ENCODE data around the gene EDA. TPM values are rescaled to one million over a fixed set of nuclear protein-coding genes. Genes with fewer than 3 reads are reported as not detected.

Gene EDA
- total RNA-seq, 1 donor from 2014 or later: 6.1 TPM

GRCh38 chrX:70046978-70047377 lies 431.1 kb downstream of the EDA start:
- H3K4me3 ChIP-seq: no peak overlapping the region
- TF ChIP-seq POLR2A (IDR thresholded peaks at IDR 0.05) (no peak), POLR2AphosphoS5 (IDR thresholded peaks at IDR 0.05; ENCODE audit: insufficient read depth in 1 of 2, low read depth in 1 of 2) (no peak), CTCF (IDR thresholded peaks at IDR 0.05) (no peak)
- intact Hi-C loops (cut with DNase I): no loop called here

GRCh38 chrX:70049406-70049805 lies 433.5 kb downstream of the EDA start:
- intact Hi-C loops (cut with DNase I): no loop called here
- Histone ChIP-seq H3K27me3 (no peaks in the 10 kb centered on the region), H3K27ac (no peak overlapping the region), H3K4me3 (no peak overlapping the region), H3K4me1 (no peaks in the 10 kb centered on the region), H3K9me3 (no peaks in the 10 kb centered on the region), H3K36me3 (no peaks in the 10 kb centered on the region)
- DNase-seq (ENCODE audit: extremely low spot score in 2 of 2): peak; percentile 44 to 79
- TF ChIP-seq POLR2A (IDR thresholded peaks at IDR 0.05) (no peak), CTCF (IDR thresholded peaks at IDR 0.05) (no peak), POLR2AphosphoS5 (IDR thresholded peaks at IDR 0.05; ENCODE audit: insufficient read depth in 1 of 2, low read depth in 1 of 2) (no peak)

More at GRCh38 chrX:70046978-70047377, 431.1 kb downstream of the EDA start:
- Histone ChIP-seq H3K27me3 (no peaks in the 10 kb centered on the region), H3K4me1 (no peaks in the 10 kb centered on the region), H3K9me3 (no peaks in the 10 kb centered on the region), H3K27ac (no peak overlapping the region), H3K36me3 (no peaks in the 10 kb centered on the region)
- DNase-seq (ENCODE audit: extremely low spot score in 2 of 2): no peak

- H3K36me3 ChIP-seq: no peaks in the 10 kb centered on the region
- H3K27me3 ChIP-seq: no peaks in the 10 kb centered on the region
- no peaks in the 10 kb centered on the region for H3K4me1 ChIP-seq
- no peaks in the 10 kb centered on the region for H3K9me3 ChIP-seq
- intact Hi-C loops (cut with DNase I): no loop called here
- peak; percentile 40 to 58 for DNase-seq (ENCODE audit: extremely low spot score in 2 of 2)
- no peak within 1 kb of the TSS for H3K4me3 ChIP-seq
- TF ChIP-seq CTCF (IDR thresholded peaks at IDR 0.05) (no peak), POLR2AphosphoS5 (IDR thresholded peaks at IDR 0.05; ENCODE audit: insufficient read depth in 1 of 2, low read depth in 1 of 2) (no peak), POLR2A (IDR thresholded peaks at IDR 0.05) (no peak)
- H3K27ac ChIP-seq: no peak within 1 kb of the TSS
These were observed 434.0 kb downstream of the EDA start, which contains the start of gene AWAT2 for GRCh38 chrX:70049925-70050324. AWAT2 (minus strand) TSS chrX:70049938; CDS start chrX:70049932, 6 bp downstream.

- no peaks in the 10 kb centered on the region for H3K4me1 ChIP-seq
- no peaks in the 10 kb centered on the region for H3K36me3 ChIP-seq
- no peaks in the 10 kb centered on the region for H3K27me3 ChIP-seq
- no peak overlapping the region for H3K4me3 ChIP-seq
- H3K9me3 ChIP-seq: no peaks in the 10 kb centered on the region
- intact Hi-C loops (cut with DNase I): no loop called here
- no peak overlapping the region for H3K27ac ChIP-seq
- peak; percentile 69 to 70 for DNase-seq (ENCODE audit: extremely low spot score in 2 of 2)
- TF ChIP-seq POLR2A (IDR thresholded peaks at IDR 0.05) (no peak), CTCF (IDR thresholded peaks at IDR 0.05) (no peak), POLR2AphosphoS5 (IDR thresholded peaks at IDR 0.05; ENCODE audit: insufficient read depth in 1 of 2, low read depth in 1 of 2) (no peak)
These were observed 437.1 kb downstream of the EDA start for GRCh38 chrX:70052895-70053615.

- no peak overlapping the region for H3K27ac ChIP-seq
- peak; percentile 42 to 49 for DNase-seq (ENCODE audit: extremely low spot score in 2 of 2)
- no peaks in the 10 kb centered on the region for H3K27me3 ChIP-seq
- intact Hi-C loops (cut with DNase I): no loop called here
- H3K9me3 ChIP-seq: no peaks in the 10 kb centered on the region
- H3K36me3 ChIP-seq: no peaks in the 10 kb centered on the region
- H3K4me3 ChIP-seq: no peak overlapping the region
- no peak for TF ChIP-seq POLR2AphosphoS5 (IDR thresholded peaks at IDR 0.05; ENCODE audit: insufficient read depth in 1 of 2, low read depth in 1 of 2)
- TF ChIP-seq CTCF (IDR thresholded peaks at IDR 0.05): no peak
- TF ChIP-seq POLR2A (IDR thresholded peaks at IDR 0.05): no peak
- no peaks in the 10 kb centered on the region for H3K4me1 ChIP-seq
These were observed 438.5 kb downstream of the EDA start for GRCh38 chrX:70054391-70054790.

Measured in vagina (tissue), 2 donors.